Left ventricle myocardium inferior (tissue), 1 donor: Measurements from ENCODE around the gene CTPS1. TPM values are rescaled to one million over a fixed set of nuclear protein-coding genes. Genes with fewer than 3 reads are reported as not detected.

Experiments
- DNase-seq: peaks from one replicate; pipeline ENCODE4 v3.0.0-alpha.2; 2020
- H3K27ac ChIP-seq: fragments of 200-600 bp; replicated peaks from 2 replicates; pipeline ENCODE4 v1.8.0; 2021
- H3K27me3 ChIP-seq: fragments of 200-600 bp; 2 replicates; pipeline ENCODE4 v1.8.0; 2021; ENCODE audit warnings: low read depth
- H3K36me3 ChIP-seq: fragments of 200-600 bp; 2 replicates; pipeline ENCODE4 v1.8.0; 2021
- H3K4me1 ChIP-seq: fragments of 200-600 bp; 2 replicates; pipeline ENCODE4 v1.8.0; 2021
- H3K4me3 ChIP-seq: fragments of 200-600 bp; 2 replicates; pipeline ENCODE4 v1.8.0; 2021; ENCODE audit warnings: mild to moderate bottlenecking, moderate library complexity
- H3K9me3 ChIP-seq: fragments of 200-600 bp; replicated peaks from 2 replicates; pipeline ENCODE4 v1.8.0; 2021
- intact Hi-C: fragments of 100-400 bp; cut with micrococcal nuclease; formaldehyde crosslinking; loops from one replicate; pipeline ENCODE4 v1.11.0; 2022
- total RNA-seq: library from RNA; stranded (reverse); fragmentation: NEBNext Ultra II Directional; extraction: Animal tissue kit (Norgen Biotek cat#: 25700); gene quantifications from one replicate; pipeline ENCODE4 v1.2.1, GENCODE V29; 2021
- TF ChIP-seq, protein P1 (sequence below): fragments of 200-600 bp; IDR thresholded peaks from 2 replicates; pipeline ENCODE4 v1.8.0; 2021; ENCODE audit warnings: antibody characterized with exemption, mild to moderate bottlenecking, borderline replicate concordance
- donor health status: DM: no; HTN: yes; CAD: no; lungs with severe emphysema.

The CTPS1 gene
- total RNA-seq, 1 donor from 2014 or later: 7.1 TPM

DNA sequence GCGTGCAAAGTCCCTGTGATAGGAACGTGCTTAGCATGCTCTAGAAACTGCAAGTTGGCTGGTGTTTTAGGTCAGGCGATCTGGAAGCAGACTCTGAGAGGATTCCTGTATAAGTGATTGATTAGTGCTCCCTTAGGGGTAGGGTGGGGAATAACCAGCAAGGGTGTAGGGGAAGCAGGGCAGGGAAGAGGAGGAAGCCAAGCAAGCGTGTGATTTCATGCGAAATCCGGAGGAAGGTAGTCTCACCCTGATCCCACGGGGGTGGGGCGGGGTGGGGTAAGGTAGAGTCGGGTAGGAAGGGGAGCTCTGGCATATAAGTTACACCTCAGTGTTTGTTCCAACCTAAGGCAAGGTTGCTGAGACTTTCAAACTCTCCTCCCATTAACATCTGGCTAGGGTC lies 24.9 kb upstream of the CTPS1 start:
- TF ChIP-seq, protein P1, sequence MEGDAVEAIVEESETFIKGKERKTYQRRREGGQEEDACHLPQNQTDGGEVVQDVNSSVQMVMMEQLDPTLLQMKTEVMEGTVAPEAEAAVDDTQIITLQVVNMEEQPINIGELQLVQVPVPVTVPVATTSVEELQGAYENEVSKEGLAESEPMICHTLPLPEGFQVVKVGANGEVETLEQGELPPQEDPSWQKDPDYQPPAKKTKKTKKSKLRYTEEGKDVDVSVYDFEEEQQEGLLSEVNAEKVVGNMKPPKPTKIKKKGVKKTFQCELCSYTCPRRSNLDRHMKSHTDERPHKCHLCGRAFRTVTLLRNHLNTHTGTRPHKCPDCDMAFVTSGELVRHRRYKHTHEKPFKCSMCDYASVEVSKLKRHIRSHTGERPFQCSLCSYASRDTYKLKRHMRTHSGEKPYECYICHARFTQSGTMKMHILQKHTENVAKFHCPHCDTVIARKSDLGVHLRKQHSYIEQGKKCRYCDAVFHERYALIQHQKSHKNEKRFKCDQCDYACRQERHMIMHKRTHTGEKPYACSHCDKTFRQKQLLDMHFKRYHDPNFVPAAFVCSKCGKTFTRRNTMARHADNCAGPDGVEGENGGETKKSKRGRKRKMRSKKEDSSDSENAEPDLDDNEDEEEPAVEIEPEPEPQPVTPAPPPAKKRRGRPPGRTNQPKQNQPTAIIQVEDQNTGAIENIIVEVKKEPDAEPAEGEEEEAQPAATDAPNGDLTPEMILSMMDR: no peak
- Histone ChIP-seq H3K4me1 (peaks cover 11% of the 10 kb centered on the region), H3K27me3 (peaks cover 27% of the 10 kb centered on the region), H3K9me3 (peaks cover 8% of the 10 kb centered on the region), H3K36me3 (no peaks in the 10 kb centered on the region), H3K4me3 (no peak overlapping the region), H3K27ac (no peak overlapping the region)
- no peak for DNase-seq
- intact Hi-C loops: loop anchor here (5.0 to 10.0 kb wide), 3 partner anchors 107 to 340 kb away; no protein-coding TSS in a partner anchor

DNA sequence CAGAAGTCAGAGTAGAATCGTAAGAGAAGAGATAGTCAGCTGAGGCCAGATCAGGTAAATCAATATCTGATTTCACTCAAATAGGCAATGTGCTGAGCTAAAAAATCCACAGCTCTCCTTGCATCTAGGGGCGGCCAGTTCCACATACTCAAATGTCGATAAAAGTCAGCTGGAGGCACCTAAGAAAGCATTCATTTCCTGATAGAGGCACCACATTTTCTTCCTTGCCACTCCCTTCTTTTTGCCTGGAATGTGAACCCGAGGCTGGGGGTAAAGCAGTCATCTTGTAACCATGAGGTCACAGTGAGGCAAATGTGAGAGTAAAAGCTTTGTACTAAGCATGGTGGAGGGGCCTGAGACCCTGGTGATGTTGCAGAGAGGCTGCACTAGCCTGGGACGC lies 24.2 kb upstream of the CTPS1 start:
- Histone ChIP-seq H3K27ac (no peak overlapping the region), H3K4me3 (no peak overlapping the region), H3K36me3 (no peaks in the 10 kb centered on the region), H3K4me1 (peaks cover 11% of the 10 kb centered on the region), H3K27me3 (peaks cover 27% of the 10 kb centered on the region), H3K9me3 (peaks cover 8% of the 10 kb centered on the region)
- TF ChIP-seq, protein P1: no peak
- no peak for DNase-seq
- intact Hi-C loops: loop anchor here (10.0 kb wide), 2 partner anchors 180 to 340 kb away; no protein-coding TSS in a partner anchor

DNA sequence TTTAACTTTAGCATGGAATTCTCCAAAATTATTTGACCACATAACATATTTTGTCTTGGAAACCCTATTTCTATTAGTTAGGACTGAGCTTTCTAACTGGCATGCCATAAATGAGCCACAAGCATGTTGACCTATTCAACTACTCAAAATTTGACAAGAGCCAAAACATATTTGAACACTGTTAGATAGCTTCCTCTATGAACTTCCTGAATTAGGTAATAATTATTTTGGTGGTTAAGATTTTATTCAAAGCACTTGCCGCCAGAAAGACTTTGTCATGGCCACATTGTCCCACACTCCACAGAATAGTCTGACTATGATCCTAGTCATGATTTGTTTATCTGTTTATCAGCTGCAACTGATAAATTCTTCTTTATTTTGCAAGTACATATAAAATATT lies 23.1 kb upstream of the CTPS1 start:
- Histone ChIP-seq H3K27me3 (peaks cover 27% of the 10 kb centered on the region), H3K4me1 (peaks cover 11% of the 10 kb centered on the region), H3K27ac (no peak overlapping the region), H3K9me3 (peaks cover 8% of the 10 kb centered on the region), H3K36me3 (no peaks in the 10 kb centered on the region), H3K4me3 (no peak overlapping the region)
- intact Hi-C loops: loop anchor here (10.0 kb wide), 2 partner anchors 182 to 342 kb away; no protein-coding TSS in a partner anchor
- DNase-seq: no peak
- TF ChIP-seq, protein P1: no peak

DNA sequence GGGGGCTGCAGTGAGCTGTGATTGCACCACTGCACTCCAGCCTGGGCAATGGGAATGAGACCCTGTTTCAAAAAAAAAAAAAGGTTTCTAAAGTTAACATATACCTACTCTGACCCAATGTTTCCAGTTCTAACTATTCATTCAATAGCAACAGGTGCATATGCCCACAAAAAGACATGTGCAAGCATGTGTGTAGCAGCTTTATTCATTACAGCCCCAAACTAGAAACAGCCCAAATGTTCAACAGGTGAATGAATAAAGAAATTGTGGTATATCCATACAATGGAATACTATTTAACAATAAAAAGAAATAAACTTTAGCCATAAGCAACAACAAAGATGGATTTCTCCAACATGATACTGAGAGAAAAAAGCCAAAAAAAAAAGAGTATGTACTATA lies 21.3 kb upstream of the CTPS1 start:
- H3K4me1 ChIP-seq: peaks cover 4% of the 10 kb centered on the region
- peaks cover 20% of the 10 kb centered on the region for H3K27me3 ChIP-seq
- H3K36me3 ChIP-seq: no peaks in the 10 kb centered on the region
- intact Hi-C loops: loop anchor here (10.0 kb wide), 2 partner anchors 183 to 343 kb away; no protein-coding TSS in a partner anchor
- TF ChIP-seq, protein P1: no peak
- no peak overlapping the region for H3K4me3 ChIP-seq
- DNase-seq: no peak
- peaks cover 8% of the 10 kb centered on the region for H3K9me3 ChIP-seq
- no peak overlapping the region for H3K27ac ChIP-seq

DNA sequence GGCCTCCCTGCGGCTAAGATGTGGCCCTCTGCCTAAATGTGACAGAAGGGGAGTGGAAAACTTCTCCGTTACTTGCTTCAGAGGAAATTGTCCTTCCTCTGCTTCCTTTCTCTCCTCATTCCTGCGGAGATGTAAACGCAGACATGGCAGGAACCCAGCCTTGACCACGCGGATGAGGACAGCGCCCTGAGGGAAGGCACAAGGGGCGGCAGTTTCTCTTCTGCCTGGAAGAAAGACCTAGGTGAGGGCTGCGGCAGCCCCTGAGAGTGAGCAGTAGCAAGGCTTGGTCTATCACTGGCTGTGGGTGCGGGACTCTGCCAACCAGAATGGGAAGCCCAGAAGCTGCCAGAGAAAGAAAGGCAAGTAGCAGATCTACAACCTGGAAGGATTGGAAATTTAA lies 14.0 kb upstream of the CTPS1 start:
- TF ChIP-seq, protein P1: no peak
- intact Hi-C loops: no loop called here
- no peaks in the 10 kb centered on the region for H3K9me3 ChIP-seq
- H3K27me3 ChIP-seq: no peaks in the 10 kb centered on the region
- no peaks in the 10 kb centered on the region for H3K36me3 ChIP-seq
- H3K4me1 ChIP-seq: no peaks in the 10 kb centered on the region
- no peak overlapping the region for H3K4me3 ChIP-seq
- no peak overlapping the region for H3K27ac ChIP-seq
- DNase-seq: no peak
